ENCODE results near the gene NPPA. TPM values are rescaled to one million over a fixed set of nuclear protein-coding genes. Genes with fewer than 3 reads are reported as not detected.

NPPA gene
- total RNA-seq, 6 experiments from 2014 or later = 0.27 to 2.3 (median 1.3) TPM; not detected in 2

- DNase-seq = no peak
- no peaks in the 10 kb centered on the region for H3K27me3 ChIP-seq
- H3K36me3 ChIP-seq = peaks cover 5 to 48% (median 20%) of the 10 kb centered on the region in 4 donors
- H3K27ac ChIP-seq = no peak overlapping the region
- no peak for TF ChIP-seq POLR2A (IDR thresholded peaks at IDR 0.05)
- TF ChIP-seq CTCF (IDR thresholded peaks at IDR 0.05) = no peak
- no peak for ATAC-seq
- WGBS (ENCODE audit: insufficient coverage, low coverage, low lambda C conversion rate, missing lambda C conversion rate) = 62% methylated on average over 4 of the region's 5 CpGs
- no peaks in the 10 kb centered on the region for H3K9me3 ChIP-seq
- no peaks in the 10 kb centered on the region for H3K4me1 ChIP-seq
- intact Hi-C loops (cut with DNase I) = no loop called here
- no peak overlapping the region for H3K4me3 ChIP-seq
Measured at GRCh38 chr1:11813021-11813420, 34.6 kb downstream of the NPPA start.

GRCh38 chr1:11807133-11807532 is 40.5 kb downstream of the NPPA start:
- H3K4me3 ChIP-seq = peak overlapping the region; percentile 63 to 75 (median 64)
- peaks cover 0 to 14% (median 0%) of the 10 kb centered on the region in 4 donors for H3K36me3 ChIP-seq
- TF ChIP-seq POLR2A (IDR thresholded peaks at IDR 0.05) = no peak
- no peak for TF ChIP-seq CTCF (IDR thresholded peaks at IDR 0.05)
- no peaks in the 10 kb centered on the region for H3K27me3 ChIP-seq
- H3K9me3 ChIP-seq = no peaks in the 10 kb centered on the region
- DNase-seq (no peak), ATAC-seq (no peak)
- intact Hi-C loops (cut with DNase I) = no loop called here
- H3K27ac ChIP-seq = peak overlapping the region; percentile 96 to 100 (median 97)
- peaks cover 0 to 41% (median 20%) of the 10 kb centered on the region in 4 donors for H3K4me1 ChIP-seq
- 5% methylated on average over 2 of the region's 2 CpGs for WGBS (ENCODE audit: insufficient coverage, low coverage, low lambda C conversion rate, missing lambda C conversion rate)

- Histone ChIP-seq H3K4me3 (peak overlapping the region; percentile 63 to 75 (median 64)), H3K9me3 (no peaks in the 10 kb centered on the region), H3K27me3 (no peaks in the 10 kb centered on the region), H3K4me1 (peaks cover 0 to 41% (median 20%) of the 10 kb centered on the region in 4 donors), H3K36me3 (peaks cover 0 to 14% (median 0%) of the 10 kb centered on the region in 4 donors), H3K27ac (peak overlapping the region; percentile 96 to 100 (median 97))
- intact Hi-C loops (cut with DNase I) = no loop called here
- peak; percentile 44 to 71 (median 60) for ATAC-seq
- TF ChIP-seq CTCF (IDR thresholded peaks at IDR 0.05) (no peak), POLR2A (IDR thresholded peaks at IDR 0.05) (no peak)
- 0% methylated on average over 6 of the region's 20 CpGs for WGBS (ENCODE audit: insufficient coverage, low coverage, low lambda C conversion rate, missing lambda C conversion rate)
- DNase-seq = no peak
Measured at GRCh38 chr1:11806307-11806936, 41.2 kb downstream of the NPPA start.

- no peak for TF ChIP-seq CTCF (IDR thresholded peaks at IDR 0.05)
- peak; percentile 98 for TF ChIP-seq POLR2A (IDR thresholded peaks at IDR 0.05)
- Histone ChIP-seq H3K4me1 (peaks cover 0 to 41% (median 23%) of the 10 kb centered on the region in 4 donors), H3K9me3 (no peaks in the 10 kb centered on the region), H3K4me3 (peak within 1 kb of the TSS; percentile 63 to 75 (median 64)), H3K36me3 (peaks cover 0 to 19% (median 3%) of the 10 kb centered on the region in 4 donors), H3K27me3 (no peaks in the 10 kb centered on the region), H3K27ac (peak within 1 kb of the TSS; percentile 96 to 100 (median 97))
- intact Hi-C loops (cut with DNase I) = no loop called here
- 0% methylated on average over 30 of the region's 72 CpGs for WGBS (ENCODE audit: insufficient coverage, low coverage, low lambda C conversion rate, missing lambda C conversion rate)
- DNase-seq = peak; percentile 100
- peak; percentile 78 to 91 (median 88) for ATAC-seq
Measured at GRCh38 chr1:11805422-11806306, 41.9 kb downstream of the NPPA start, which contains the start of the genes CLCN6 and MTHFR. Gene CLCN6 (plus strand): TSS chr1:11806191. CDS start chr1:11806263, 72 bp downstream. Gene MTHFR (minus strand): TSS chr1:11805964. CDS start chr1:11803116, 2,848 bp downstream.
